Astrocyte of the spinal cord (primary cell): ENCODE data around the gene EVA1C.

Experiments
- DNase-seq: peaks from one replicate; pipeline ENCODE4 v3.0.0; 2011; ENCODE audit warnings: low read depth, low spot score
- H3K4me3 ChIP-seq: 2 replicates; pipeline ENCODE4 v1.5.1; 2011; ENCODE audit warnings: low read depth, mild to moderate bottlenecking, low read length, moderate library complexity
- CTCF ChIP-seq: IDR thresholded peaks from 2 replicates; pipeline ENCODE4 v1.5.1; 2012; ENCODE audit warnings: low read depth, mild to moderate bottlenecking, low read length, inconsistent platforms
- in situ Hi-C: cut with HindIII; loops from 2 replicates; pipeline ENCODE4 v1.10.0; 2017; ENCODE audit warnings: low sequenced_read_pairs

EVA1C gene

GRCh38 chr21:32393677-32394001 is 18.9 kb upstream of the EVA1C start:
- peak overlapping the region; percentile 86 for H3K4me3 ChIP-seq
- DNase-seq: peak; percentile 7
- no peak for TF ChIP-seq CTCF
- in situ Hi-C loops: no loop called here

GRCh38 chr21:32403201-32403777 is 9.2 kb upstream of the EVA1C start:
- in situ Hi-C loops: no loop called here
- peak; percentile 69 for DNase-seq
- no peak overlapping the region for H3K4me3 ChIP-seq
- TF ChIP-seq CTCF: peak; percentile 64

GRCh38 chr21:32406405-32406804 is 6.1 kb upstream of the EVA1C start:
- no peak overlapping the region for H3K4me3 ChIP-seq
- DNase-seq: no peak
- in situ Hi-C loops: no loop called here
- TF ChIP-seq CTCF: no peak

GRCh38 chr21:32410291-32410690 is 2.2 kb upstream of the EVA1C start:
- in situ Hi-C loops: no loop called here
- no peak for TF ChIP-seq CTCF
- no peak for DNase-seq
- no peak overlapping the region for H3K4me3 ChIP-seq

GRCh38 chr21:32410916-32411315 is 1.6 kb upstream of the EVA1C start:
- no peak for DNase-seq
- in situ Hi-C loops: no loop called here
- H3K4me3 ChIP-seq: no peak overlapping the region
- TF ChIP-seq CTCF: no peak

- in situ Hi-C loops: no loop called here
- peak; percentile 66 for DNase-seq
- H3K4me3 ChIP-seq: peak overlapping the region; percentile 53
- TF ChIP-seq CTCF: no peak
These were observed 950 bp upstream of the EVA1C start for GRCh38 chr21:32411350-32412161.
